ENCODE results near the gene MICAL2.
A peak's percentile ranks its signal among the peaks of the same experiment; 100 is the strongest.

MICAL2 gene

GRCh38 chr11:12237381-12237784 is 127.0 kb downstream of the MICAL2 start:
- no peak for DNase-seq

DNA sequence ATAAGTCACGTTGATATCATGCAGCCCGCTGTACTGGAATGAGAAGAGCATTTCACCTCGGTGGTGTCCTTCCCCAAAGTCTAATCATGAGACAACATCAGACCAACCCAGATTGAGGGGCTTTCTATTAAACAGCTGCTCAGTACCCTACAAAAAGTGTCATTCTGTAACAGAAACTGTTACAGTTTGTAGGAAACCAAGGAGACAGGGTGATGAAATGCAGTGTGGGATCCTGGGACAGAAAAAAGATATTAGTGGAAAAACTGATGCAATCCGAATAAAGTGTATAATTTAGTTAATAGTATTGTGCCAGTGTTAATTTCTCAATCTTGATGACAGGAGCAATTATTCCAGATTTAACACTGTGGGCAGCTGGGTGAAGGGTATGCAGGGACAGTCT is 128.0 kb downstream of the MICAL2 start:
- no peak for DNase-seq

GRCh38 chr11:12239396-12239795 is 129.0 kb downstream of the MICAL2 start:
- DNase-seq: no peak

- DNase-seq: no peak
Measured at GRCh38 chr11:12239804-12240371, 129.5 kb downstream of the MICAL2 start.

GRCh38 chr11:12240677-12241076 is 130.3 kb downstream of the MICAL2 start:
- no peak for DNase-seq

DNA sequence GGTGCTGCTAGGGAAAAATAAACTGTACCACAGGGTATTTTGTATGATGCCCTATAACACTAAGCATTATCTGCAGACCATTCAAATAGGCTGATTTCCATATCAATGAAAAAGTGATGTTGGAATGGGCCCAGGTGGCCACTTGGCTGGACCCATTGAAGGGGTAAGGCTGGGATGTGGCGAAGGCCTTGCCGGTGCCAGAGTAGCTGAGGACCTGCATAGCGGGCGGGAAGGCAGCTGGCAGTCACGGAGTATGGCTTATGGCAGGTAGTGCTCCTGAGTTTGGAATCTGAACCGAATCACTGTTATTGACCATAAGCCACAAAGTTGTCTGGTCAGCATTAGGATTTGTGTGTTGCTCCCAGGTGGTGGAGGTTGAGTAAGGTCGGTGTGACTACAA is 131.0 kb downstream of the MICAL2 start:
- no peak for DNase-seq

DNA sequence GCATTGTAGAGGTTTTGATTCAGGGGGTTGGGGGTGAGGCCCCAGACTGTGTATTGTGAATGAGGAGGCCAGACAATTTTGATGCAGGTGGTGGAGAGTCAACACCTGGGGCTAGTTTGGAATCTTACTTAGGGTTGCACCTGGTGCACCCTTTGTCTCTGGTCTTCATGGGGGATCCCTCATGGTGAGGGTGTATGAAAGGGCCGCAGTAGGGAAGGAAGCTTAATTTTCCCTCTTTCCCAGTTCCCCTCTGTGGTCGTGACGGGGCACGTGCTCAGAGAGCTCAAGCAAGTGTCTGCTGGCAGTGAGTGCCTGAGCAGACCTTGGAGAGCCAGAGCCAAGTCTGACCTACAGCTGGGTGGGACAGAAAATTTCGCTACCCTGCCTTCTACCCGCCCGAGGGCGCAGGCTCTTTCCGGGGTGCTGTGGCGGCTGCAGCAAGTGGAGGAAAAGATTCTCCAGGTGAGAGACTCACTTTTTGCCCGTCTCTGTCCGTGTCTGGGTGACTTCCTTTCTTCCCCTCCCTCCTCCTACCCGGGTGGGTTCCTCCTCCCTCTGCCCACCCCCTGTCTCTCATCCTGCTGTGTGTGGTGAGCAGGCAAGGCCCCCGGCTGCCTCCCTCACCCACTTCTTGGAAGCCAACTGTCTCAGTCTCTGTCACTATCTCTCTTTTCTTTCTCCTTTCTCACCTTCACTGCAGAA is 131.7 kb downstream of the MICAL2 start:
- peak; percentile 35 for DNase-seq

- no peak for DNase-seq
Measured at GRCh38 chr11:12242966-12243365, 132.6 kb downstream of the MICAL2 start.

DNA sequence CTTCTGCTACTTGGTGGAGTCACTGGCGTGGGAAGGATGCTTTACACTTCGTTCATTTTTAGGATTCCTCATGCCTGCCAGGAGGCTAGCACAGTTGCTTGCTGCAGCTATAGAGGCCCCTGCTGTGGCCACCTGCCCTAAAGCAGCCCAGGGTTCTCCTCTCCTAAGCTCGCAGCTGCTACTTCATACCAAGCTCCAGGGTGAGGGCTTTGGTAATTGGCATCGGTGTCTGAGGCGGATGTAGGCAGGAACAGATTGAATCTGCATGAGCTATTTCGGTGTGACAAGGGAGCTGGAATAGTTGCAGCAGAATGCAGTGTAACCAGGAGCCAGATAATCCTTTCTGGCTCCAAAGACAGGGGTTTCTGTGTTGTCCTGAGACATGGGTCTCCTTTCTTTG is 133.1 kb downstream of the MICAL2 start:
- no peak for DNase-seq

DNA sequence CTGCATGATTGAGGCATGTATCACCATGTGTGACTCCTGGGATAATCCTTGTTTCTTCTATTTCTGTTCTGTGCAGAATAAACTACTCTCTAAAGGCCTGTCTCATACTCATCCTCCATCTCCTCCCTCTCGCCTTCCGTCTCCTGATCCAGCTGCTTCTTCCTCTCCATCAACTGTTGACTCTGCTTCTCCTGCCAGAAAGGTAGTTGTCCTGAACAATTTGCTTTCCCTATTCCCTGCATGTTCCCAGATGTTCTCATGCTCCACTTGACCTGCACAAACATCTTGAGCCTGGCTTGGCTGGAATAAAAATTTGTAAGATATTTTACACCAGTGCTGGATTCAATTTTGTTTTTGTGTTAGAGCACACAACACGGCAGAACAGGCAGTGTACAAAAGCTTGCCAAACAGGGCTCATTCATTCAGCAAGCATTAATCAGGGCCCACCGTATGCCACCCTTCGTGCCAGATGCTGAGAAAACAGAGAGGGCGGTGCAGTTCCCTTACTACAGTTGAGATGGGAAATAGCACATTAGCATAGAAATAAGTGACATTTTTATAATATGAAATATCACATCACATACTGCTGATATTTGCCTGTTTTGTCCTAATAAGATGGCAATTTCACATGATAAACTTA is 133.6 kb downstream of the MICAL2 start:
- DNase-seq: no peak

DNA sequence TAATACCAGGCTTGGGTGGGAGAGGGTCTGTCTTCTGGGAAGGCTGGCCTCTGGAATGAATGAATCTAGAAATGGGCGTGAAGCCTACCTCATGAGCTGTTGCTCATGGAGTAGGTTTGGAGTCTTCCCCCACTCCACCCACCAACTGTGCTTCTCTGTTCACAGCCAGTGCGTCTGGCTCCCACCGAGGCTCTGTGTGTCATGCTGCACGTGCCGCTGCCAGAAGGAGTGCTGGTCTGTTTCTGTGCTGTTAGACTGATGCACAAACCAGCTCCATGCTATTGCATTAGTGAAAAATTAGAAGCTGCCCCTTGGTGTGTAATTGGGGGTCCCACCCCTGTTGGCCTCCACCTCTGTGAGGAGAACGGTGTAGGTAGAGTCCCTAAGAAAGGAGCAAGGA is 134.7 kb downstream of the MICAL2 start:
- no peak for DNase-seq

DNA sequence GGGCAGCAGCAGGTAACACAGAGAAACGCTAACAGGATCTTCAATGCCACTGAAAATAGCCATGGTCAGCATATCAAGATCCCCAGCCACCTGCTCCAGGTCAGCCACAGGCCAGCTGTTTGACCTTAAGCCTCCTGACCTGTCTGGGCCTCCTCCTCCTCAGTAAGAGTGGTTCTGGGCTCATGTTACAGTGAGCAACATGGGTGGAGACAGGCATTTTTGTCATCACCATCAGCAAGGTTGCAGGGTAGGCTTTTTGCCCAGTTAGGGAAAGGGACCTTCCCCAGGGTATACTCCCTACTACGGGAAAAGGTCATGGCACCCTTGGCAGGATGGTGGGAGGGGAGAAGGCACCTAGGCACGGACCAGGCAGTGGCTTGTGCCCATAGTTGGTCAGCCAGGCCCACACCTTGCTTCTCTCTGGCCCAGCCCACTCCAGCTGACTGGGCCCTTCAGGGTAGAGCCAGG is 135.2 kb downstream of the MICAL2 start:
- DNase-seq: no peak

DNA sequence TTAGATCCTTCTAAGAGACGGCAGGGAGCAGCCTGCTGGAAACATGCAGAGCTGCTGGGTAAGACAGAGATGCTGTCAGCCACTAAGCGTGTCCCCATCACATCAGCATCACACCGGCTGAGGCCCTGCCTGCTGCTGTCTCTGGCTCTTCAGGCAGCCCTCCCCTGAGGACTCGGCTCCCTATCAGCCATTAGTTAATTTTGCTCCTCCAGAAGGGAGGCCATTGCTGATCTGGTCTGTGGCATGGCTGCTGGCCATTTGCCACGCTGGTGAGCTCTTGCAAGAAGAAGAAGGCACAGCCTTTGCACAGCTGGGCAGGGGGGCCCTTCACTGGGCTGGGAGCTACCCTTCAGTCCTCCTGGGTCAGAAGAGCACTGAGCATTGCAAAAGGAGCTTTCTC is 135.8 kb downstream of the MICAL2 start:
- DNase-seq: no peak

DNA sequence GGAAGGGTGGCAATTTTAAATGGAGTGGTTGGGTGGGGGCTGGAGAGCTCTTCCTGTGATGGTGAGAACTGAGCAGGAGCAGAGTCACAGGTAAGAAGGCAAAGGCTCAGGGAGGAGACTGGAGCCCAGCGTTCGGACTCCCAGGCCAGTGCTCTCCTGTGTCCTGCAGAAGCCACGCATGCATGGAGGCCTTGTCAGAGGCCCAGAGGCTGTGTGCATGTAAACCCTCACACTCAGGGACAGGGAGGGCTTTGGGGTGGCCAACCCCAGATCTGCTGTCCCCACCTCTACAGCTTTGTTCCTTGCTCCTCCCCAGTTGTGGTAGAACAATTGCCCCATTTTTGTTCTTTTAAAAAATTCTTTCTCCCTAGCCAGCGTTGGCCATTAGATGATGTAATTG is 136.6 kb downstream of the MICAL2 start:
- DNase-seq: no peak

DNA sequence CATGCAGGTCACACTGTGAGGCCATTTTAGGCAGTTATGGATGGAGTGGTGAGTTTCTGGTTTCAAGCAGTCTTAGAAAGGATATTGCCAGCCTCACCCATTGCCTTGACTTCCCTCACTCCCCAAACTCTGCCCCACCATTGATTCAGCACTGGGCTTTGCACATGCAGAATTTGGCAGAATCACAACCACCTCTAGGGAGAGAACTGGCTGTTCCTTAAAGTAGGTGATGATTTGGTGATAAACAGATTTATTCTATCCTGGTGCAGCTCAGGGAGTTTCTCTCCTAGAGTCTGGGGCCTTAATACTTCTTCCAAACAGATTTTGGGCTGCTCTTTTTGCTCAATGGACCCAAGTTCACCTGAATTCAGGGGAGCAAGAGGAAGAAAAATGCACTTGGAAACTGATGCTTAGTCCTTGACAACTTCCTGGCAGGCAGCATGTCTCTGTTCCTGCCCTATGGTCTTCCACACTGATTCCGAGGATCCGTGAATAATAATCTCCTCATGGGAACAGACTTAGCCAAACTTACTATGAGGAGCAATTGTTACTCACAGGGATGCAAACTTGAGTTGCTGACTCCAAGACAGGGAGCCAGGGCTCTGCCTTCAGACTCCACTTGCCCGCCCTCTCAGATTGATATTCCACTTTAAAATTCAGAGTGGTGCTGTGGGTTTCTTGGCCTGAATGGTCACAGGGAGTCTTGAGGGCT is 137.3 kb downstream of the MICAL2 start:
- DNase-seq: no peak

DNA sequence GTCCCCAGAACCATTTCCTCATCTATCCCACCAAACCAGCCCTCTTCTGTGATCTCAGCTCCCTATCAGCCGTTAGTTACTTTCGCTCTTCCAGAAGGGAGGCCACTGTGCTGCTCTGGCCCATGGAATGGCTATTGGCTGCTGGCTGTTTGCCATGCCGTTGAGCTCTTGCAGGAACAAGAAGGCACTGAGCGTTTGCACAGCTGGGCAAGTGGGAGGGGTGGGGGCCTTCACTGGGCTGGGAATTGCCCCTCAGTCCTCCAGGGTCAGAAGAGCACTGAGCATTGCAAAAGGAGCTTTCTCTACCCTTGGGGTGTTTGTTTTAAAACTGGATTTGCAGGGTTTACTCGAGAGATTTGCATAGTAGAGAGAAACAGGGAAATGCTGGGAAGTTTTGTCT is 137.9 kb downstream of the MICAL2 start:
- no peak for DNase-seq

DNA sequence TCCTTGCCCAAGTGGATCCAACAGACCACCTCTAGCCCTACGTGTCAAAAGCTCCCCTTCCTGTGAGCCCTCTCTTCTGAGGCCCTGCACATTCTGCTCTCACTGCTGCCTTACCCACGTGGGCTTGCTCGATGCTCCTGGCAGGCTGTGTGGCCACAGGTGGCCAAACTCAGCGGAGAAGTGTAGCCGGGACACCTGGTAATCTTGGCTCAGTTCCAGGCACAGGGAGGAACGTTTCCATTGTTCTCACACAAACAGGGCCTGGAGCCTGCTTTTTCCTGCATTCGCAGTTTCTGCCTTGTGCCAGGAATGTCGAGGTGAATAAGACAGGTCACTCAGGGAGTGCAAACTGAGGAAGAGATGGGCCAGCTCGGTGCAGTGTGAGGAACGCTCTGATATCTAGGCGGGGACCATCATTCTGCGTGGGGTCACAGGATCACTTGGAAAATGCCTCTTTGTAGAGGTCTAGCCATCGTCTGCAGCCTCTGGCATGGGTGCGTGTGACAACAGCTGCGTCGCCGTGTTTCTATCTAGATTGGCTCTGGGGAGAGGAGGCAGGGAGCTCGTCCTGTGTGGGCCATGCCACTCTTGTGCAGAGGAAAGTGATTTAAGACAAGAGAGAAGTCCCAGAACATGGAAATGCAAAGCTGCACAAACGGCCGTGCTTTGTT is 139.3 kb downstream of the MICAL2 start:
- no peak for DNase-seq

DNA sequence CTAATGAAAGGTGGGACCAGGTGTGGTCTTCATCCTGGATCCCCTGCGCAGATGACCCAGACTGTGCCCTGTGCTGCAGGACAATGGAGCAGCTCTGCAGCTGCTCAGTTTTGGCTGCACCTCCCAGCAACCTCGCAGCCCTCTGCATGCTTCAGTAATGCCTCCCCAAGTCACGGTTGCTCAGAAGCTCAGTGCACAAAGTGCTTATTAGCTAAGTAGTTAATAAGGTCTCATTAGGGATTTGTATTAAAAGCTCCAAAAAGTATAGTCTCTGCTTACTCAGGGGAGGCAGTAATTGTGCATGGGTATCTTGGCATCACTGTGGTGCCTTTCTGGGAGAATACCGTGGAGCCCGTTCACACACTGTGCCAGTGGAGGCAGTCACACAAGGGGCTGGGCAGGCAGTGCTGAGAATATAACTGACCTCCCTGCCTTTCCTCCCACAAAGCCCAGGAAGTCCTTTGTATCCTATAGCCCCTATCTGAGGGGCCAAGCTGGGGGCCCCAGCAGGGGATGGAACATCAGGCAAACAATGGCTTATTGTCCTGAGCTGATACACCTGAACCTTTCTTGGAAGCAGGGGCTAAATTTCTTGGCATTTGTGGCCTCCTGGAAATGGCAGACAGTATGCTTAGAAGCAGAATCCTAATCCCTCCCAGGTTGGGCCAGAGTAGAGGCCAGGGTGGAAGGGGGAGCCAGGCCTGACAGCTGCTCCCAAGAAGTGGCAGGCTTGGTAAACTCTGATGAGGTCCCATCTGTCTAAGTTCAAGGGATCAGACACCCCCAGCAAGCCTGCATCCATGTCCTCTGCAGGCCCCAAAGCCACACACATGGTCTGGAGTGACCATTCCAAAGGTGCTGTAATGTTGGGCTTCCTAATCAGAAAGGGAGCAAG is 141.5 kb downstream of the MICAL2 start:
- DNase-seq: no peak

- no peak for DNase-seq
Measured at GRCh38 chr11:12253843-12254281, 143.5 kb downstream of the MICAL2 start.

GRCh38 chr11:12258451-12258850 is 148.1 kb downstream of the MICAL2 start:
- DNase-seq: no peak

DNA sequence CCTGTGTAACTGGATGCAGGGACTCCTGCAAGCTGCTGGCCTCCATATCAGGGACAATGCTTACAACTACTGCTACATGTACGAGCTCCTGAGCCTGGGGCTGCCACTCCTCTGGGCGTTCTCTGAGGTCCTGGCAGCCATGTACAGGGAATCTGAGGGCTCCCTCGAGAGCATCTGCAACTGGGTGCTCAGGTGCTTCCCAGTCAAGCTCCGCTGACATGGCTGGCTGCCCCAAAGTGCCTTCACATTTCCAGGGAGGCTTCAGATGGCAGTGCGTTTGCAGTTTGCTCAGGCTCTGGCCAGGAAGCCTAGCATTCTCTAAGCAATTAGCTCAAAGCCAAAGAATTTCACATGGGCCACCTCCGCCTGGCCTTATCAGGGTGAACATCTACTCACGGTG is 149.6 kb downstream of the MICAL2 start:
- DNase-seq: no peak

Data from stimulated activated CD4-positive, alpha-beta T cell treated with anti-CD3 and anti-CD28 coated beads, Interleukin-4, amount 100 ng/mL, for 1 hour (primary cell).